Smooth muscle cell (in vitro differentiated cells): ENCODE data around the gene TIGAR. TPM values are rescaled to one million over a fixed set of nuclear protein-coding genes. Genes with fewer than 3 reads are reported as not detected.

Source experiments
- DNase-seq: peaks from one replicate; lab custom pipeline; 2025; ENCODE audit not compliant: unreplicated experiment; lab: John Stamatoyannopoulos, UW
- H2AFZ ChIP-seq: fragments of 200-600 bp; sonication (generic); 2 replicates; pipeline ENCODE4 v1.6.0; 2016; ENCODE audit warnings: antibody characterized with exemption, low read depth, mild to moderate bottlenecking
- H3F3A ChIP-seq: fragments of 200-600 bp; sonication (generic); 2 replicates; pipeline ENCODE4 v1.6.0; 2017; ENCODE audit warnings: antibody characterized with exemption, low read depth
- H3K27ac ChIP-seq: fragments of 200-600 bp; sonication (generic); 2 replicates; pipeline ENCODE4 v1.5.1; 2016; ENCODE audit warnings: low read depth, mild to moderate bottlenecking
- H3K27me3 ChIP-seq: fragments of 200-600 bp; sonication (generic); 2 replicates; pipeline ENCODE4 v1.6.1; 2016; ENCODE audit warnings: low read depth, mild to moderate bottlenecking
- H3K36me3 ChIP-seq: fragments of 200-600 bp; sonication (generic); 2 replicates; pipeline ENCODE4 v1.5.1; 2016; ENCODE audit warnings: low read depth
- H3K4me1 ChIP-seq: fragments of 200-600 bp; sonication (generic); 2 replicates; pipeline ENCODE4 v1.5.1; 2016; ENCODE audit warnings: low read depth
- H3K4me2 ChIP-seq: fragments of 200-600 bp; sonication (generic); 2 replicates; pipeline ENCODE4 v1.6.0; 2016; ENCODE audit warnings: mild to moderate bottlenecking
- H3K4me3 ChIP-seq: fragments of 200-600 bp; sonication (generic); 2 replicates; pipeline ENCODE4 v1.5.1; 2016; ENCODE audit warnings: mild to moderate bottlenecking
- H3K79me2 ChIP-seq: fragments of 200-600 bp; sonication (generic); 2 replicates; pipeline ENCODE4 v1.6.0; 2016; ENCODE audit warnings: low read depth, mild to moderate bottlenecking
- H3K9ac ChIP-seq: fragments of 200-600 bp; sonication (generic); 2 replicates; pipeline ENCODE4 v1.6.0; 2016; ENCODE audit warnings: low read depth
- H3K9me3 ChIP-seq: fragments of 200-600 bp; sonication (generic); replicated peaks from 2 replicates; pipeline ENCODE4 v1.5.1; 2016; ENCODE audit warnings: low read depth
- H4K20me1 ChIP-seq: fragments of 200-600 bp; sonication (generic); 2 replicates; pipeline ENCODE4 v1.6.0; 2016; ENCODE audit warnings: low read depth
- WGBS: methylation state at CpG from one replicate; pipeline ENCODE4 v1.1.7; 2016; ENCODE audit warnings: low lambda C conversion rate; 5-methylcytosine and 5-hydroxymethylcytosine counted together
- polyA plus RNA-seq: library from polyadenylated mRNA; unstranded; fragments of >200 nt; fragmentation: Nextera tagmentation; extraction: Ambion mirVana; gene quantifications from 2 replicates; pipeline ENCODE4 v1.2.1, GENCODE V29; 2016
- total RNA-seq: library from RNA; depleted of rRNA; stranded (reverse); fragments of >200 nt; gene quantifications from 2 replicates; pipeline ENCODE4 v1.2.3, GENCODE V29; 2014
- TF ChIP-seq, protein P1 (sequence below): fragments of 200-600 bp; sonication (generic); IDR thresholded peaks from 2 replicates; pipeline ENCODE4 v1.5.1; 2017; ENCODE audit warnings: borderline replicate concordance, mild to moderate bottlenecking, antibody characterized with exemption; ENCODE audit not compliant: insufficient read depth, poor library complexity, severe bottlenecking

Gene TIGAR
- total and polyA plus RNA-seq, 2 experiments from 2014 or later = 21.6 to 26.1 TPM

GRCh38 chr12:4401117-4401516 is 80.1 kb downstream of the TIGAR start:
- Histone ChIP-seq H3K79me2 (no peaks in the 10 kb centered on the region), H3K27ac (no peak overlapping the region), H3K4me1 (no peaks in the 10 kb centered on the region), H3K36me3 (no peaks in the 10 kb centered on the region), H3F3A (no peaks in the 10 kb centered on the region), H3K4me3 (no peak overlapping the region), H2AFZ (no peak overlapping the region), H3K4me2 (no peak overlapping the region), H3K9me3 (no peaks in the 10 kb centered on the region), H3K9ac (no peak overlapping the region), H3K27me3 (peaks cover 21% of the 10 kb centered on the region), H4K20me1 (no peaks in the 10 kb centered on the region)
- DNase-seq = no peak
- TF ChIP-seq, protein P1, sequence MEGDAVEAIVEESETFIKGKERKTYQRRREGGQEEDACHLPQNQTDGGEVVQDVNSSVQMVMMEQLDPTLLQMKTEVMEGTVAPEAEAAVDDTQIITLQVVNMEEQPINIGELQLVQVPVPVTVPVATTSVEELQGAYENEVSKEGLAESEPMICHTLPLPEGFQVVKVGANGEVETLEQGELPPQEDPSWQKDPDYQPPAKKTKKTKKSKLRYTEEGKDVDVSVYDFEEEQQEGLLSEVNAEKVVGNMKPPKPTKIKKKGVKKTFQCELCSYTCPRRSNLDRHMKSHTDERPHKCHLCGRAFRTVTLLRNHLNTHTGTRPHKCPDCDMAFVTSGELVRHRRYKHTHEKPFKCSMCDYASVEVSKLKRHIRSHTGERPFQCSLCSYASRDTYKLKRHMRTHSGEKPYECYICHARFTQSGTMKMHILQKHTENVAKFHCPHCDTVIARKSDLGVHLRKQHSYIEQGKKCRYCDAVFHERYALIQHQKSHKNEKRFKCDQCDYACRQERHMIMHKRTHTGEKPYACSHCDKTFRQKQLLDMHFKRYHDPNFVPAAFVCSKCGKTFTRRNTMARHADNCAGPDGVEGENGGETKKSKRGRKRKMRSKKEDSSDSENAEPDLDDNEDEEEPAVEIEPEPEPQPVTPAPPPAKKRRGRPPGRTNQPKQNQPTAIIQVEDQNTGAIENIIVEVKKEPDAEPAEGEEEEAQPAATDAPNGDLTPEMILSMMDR = no peak
- 92% methylated on average over 3 of the region's 3 CpGs for WGBS

GRCh38 chr12:4402996-4403395 is 82.0 kb downstream of the TIGAR start:
- WGBS = 77% methylated on average over 4 of the region's 4 CpGs
- DNase-seq = no peak
- H3K4me2 ChIP-seq = no peak overlapping the region

More at GRCh38 chr12:4402996-4403395, 82.0 kb downstream of the TIGAR start:
- no peak overlapping the region for H3K9ac ChIP-seq
- H3K4me3 ChIP-seq = no peak overlapping the region
- H3K9me3 ChIP-seq = no peaks in the 10 kb centered on the region
- H3K4me1 ChIP-seq = no peaks in the 10 kb centered on the region
- H3K27me3 ChIP-seq = peaks cover 21% of the 10 kb centered on the region
- no peaks in the 10 kb centered on the region for H3K79me2 ChIP-seq
- no peak overlapping the region for H2AFZ ChIP-seq
- H3K27ac ChIP-seq = no peak overlapping the region
- TF ChIP-seq, protein P1 = no peak
- no peaks in the 10 kb centered on the region for H3K36me3 ChIP-seq
- H4K20me1 ChIP-seq = no peaks in the 10 kb centered on the region
- no peaks in the 10 kb centered on the region for H3F3A ChIP-seq

Other genes with a start within 250 kb of the TIGAR start
- 462 and 556 TPM in 2 replicates for gene CCND2, start 47.5 kb upstream of the TIGAR start, total RNA-seq
- 280 and 356 TPM in 2 replicates for gene CCND2, start 47.5 kb upstream of the TIGAR start, polyA plus RNA-seq
- gene FGF23, start 58.5 kb downstream of the TIGAR start, total RNA-seq = not detected in 2 replicates
- not detected in 2 replicates for gene FGF23, start 58.5 kb downstream of the TIGAR start, polyA plus RNA-seq
- not detected in 2 replicates for gene FGF6, start 124.6 kb downstream of the TIGAR start, total RNA-seq
- not detected in 2 replicates for gene FGF6, start 124.6 kb downstream of the TIGAR start, polyA plus RNA-seq
- 16.6 and 20.7 TPM in 2 replicates for gene RAD51AP1, start 217.7 kb downstream of the TIGAR start, total RNA-seq
- 8.7 and 12.4 TPM in 2 replicates for gene RAD51AP1, start 217.7 kb downstream of the TIGAR start, polyA plus RNA-seq
- 27.1 and 43.5 TPM in 2 replicates for gene DYRK4, start 241.0 kb downstream of the TIGAR start, total RNA-seq
- gene DYRK4, start 241.0 kb downstream of the TIGAR start, polyA plus RNA-seq = 61.6 and 62.7 TPM in 2 replicates